Measurements from ENCODE around the gene THUMPD1.
"Not testable (repeated sequence)": the region's sequence is repeated elsewhere in the genome, so short reads cannot be mapped to it uniquely, and the experiment has no call there.

GRCh38 chr16:20694096-20694495 is 47.5 kb downstream of the THUMPD1 start:
- not testable (repeated sequence) for TF ChIP-seq CTCF, POLR2A (IDR thresholded peaks at IDR 0.05)
